Activated CD8-positive, alpha-beta T cell treated with anti-CD3 and anti-CD28 coated beads for 36 hours (primary cell): ENCODE data around the gene FAM47A. TPM values are rescaled to one million over a fixed set of nuclear protein-coding genes. Genes with fewer than 3 reads are reported as not detected.

Source experiments
- ATAC-seq: fragments of 200-7000 bp; cut with Tn5 transposase; one replicate; pipeline ENCODE4 v1.10.0; 2021; ENCODE audit warnings: mild to moderate bottlenecking, moderate library complexity
- CTCF ChIA-PET: fragments of 350-600 bp; sonication (Branson Sonifier 250); formaldehyde crosslinking; loops from one replicate; lab custom pipeline; 2021; ENCODE audit warnings: antibody characterized with exemption; lab: Charles Lee
- POLR2A ChIA-PET: fragments of 350-600 bp; sonication (Branson Sonifier 250); formaldehyde crosslinking; loops from one replicate; lab custom pipeline; 2021; ENCODE audit warnings: antibody characterized with exemption; lab: Charles Lee
- DNase-seq: peaks from one replicate; pipeline ENCODE4 v3.0.0-alpha.2; 2020
- H3K27ac Mint-ChIP-seq: one replicate; pipeline ENCODE4 v1.8.0; 2021; ENCODE audit warnings: mild to moderate bottlenecking, mixed read lengths
- H3K27me3 Mint-ChIP-seq: one replicate; pipeline ENCODE4 v1.8.0; 2021; ENCODE audit warnings: mixed read lengths
- H3K36me3 Mint-ChIP-seq: one replicate; pipeline ENCODE4 v1.8.0; 2021; ENCODE audit warnings: low read depth, mixed read lengths
- H3K4me1 Mint-ChIP-seq: one replicate; pipeline ENCODE4 v1.8.0; 2021; ENCODE audit warnings: low read depth, mixed read lengths
- H3K4me3 Mint-ChIP-seq: one replicate; pipeline ENCODE4 v1.8.0; 2021; ENCODE audit warnings: mild to moderate bottlenecking, moderate library complexity, mixed read lengths
- H3K9me3 Mint-ChIP-seq: one replicate; pipeline ENCODE4 v1.8.0; 2021; ENCODE audit warnings: mixed read lengths
- CTCF ChIP-seq: fragments of 200-600 bp; IDR thresholded peaks from one replicate; pipeline ENCODE4 v1.8.0; 2022; ENCODE audit warnings: antibody characterized with exemption, mild to moderate bottlenecking
- intact Hi-C: fragments of 100-400 bp; cut with micrococcal nuclease; formaldehyde crosslinking; loops from one replicate; pipeline ENCODE4 v1.10.0; 2022
- total RNA-seq, 2 experiments: library from RNA; stranded (reverse); gene quantifications; one replicate each; pipeline ENCODE4 v1.2.3, GENCODE V29; 2021

FAM47A gene
- total RNA-seq = not detected

- intact Hi-C loops = no loop called here
- Mint-ChIP-seq H3K27ac (no peak within 1 kb of the TSS), H3K9me3 (peaks cover 6% of the 10 kb centered on the region), H3K27me3 (no peaks in the 10 kb centered on the region), H3K4me3 (no peak within 1 kb of the TSS), H3K36me3 (no peaks in the 10 kb centered on the region), H3K4me1 (no peaks in the 10 kb centered on the region)
- no peak for ATAC-seq
- TF ChIP-seq CTCF = no peak
- DNase-seq = no peak
- CTCF ChIA-PET = no interaction called here
- POLR2A ChIA-PET = no interaction called here
Measured at GRCh38 chrX:34132028-34132427, at the start of gene FAM47A. TSS of gene FAM47A (minus strand) at chrX:34132314. CDS start at chrX:34132278, 36 bp downstream.

GRCh38 chrX:34147345-34147744, 15.2 kb upstream of the FAM47A start:
- H3K27me3 Mint-ChIP-seq = no peaks in the 10 kb centered on the region
- no peaks in the 10 kb centered on the region for H3K4me1 Mint-ChIP-seq
- CTCF ChIA-PET = no interaction called here
- intact Hi-C loops = no loop called here
- no peak overlapping the region for H3K27ac Mint-ChIP-seq
- ATAC-seq = no peak
- no peak for DNase-seq
- no peaks in the 10 kb centered on the region for H3K9me3 Mint-ChIP-seq
- TF ChIP-seq CTCF = no peak
- no peak overlapping the region for H3K4me3 Mint-ChIP-seq
- H3K36me3 Mint-ChIP-seq = no peaks in the 10 kb centered on the region
- POLR2A ChIA-PET = no interaction called here

GRCh38 chrX:34146906-34147305, 14.8 kb upstream of the FAM47A start:
- Mint-ChIP-seq H3K36me3 (no peaks in the 10 kb centered on the region), H3K27me3 (no peaks in the 10 kb centered on the region), H3K27ac (no peak overlapping the region), H3K4me3 (no peak overlapping the region), H3K9me3 (no peaks in the 10 kb centered on the region), H3K4me1 (no peaks in the 10 kb centered on the region)
- ATAC-seq = no peak
- no peak for TF ChIP-seq CTCF
- intact Hi-C loops = no loop called here
- POLR2A ChIA-PET = no interaction called here
- no peak for DNase-seq
- CTCF ChIA-PET = no interaction called here

GRCh38 chrX:34144246-34144645, 12.1 kb upstream of the FAM47A start:
- no peak overlapping the region for H3K27ac Mint-ChIP-seq
- H3K4me1 Mint-ChIP-seq = no peaks in the 10 kb centered on the region
- TF ChIP-seq CTCF = no peak
- intact Hi-C loops = no loop called here
- ChIA-PET CTCF (no interaction called here), POLR2A (no interaction called here)
- no peak for DNase-seq
- H3K27me3 Mint-ChIP-seq = no peaks in the 10 kb centered on the region
- no peak overlapping the region for H3K4me3 Mint-ChIP-seq
- H3K9me3 Mint-ChIP-seq = no peaks in the 10 kb centered on the region
- no peaks in the 10 kb centered on the region for H3K36me3 Mint-ChIP-seq
- ATAC-seq = no peak

- H3K36me3 Mint-ChIP-seq = no peaks in the 10 kb centered on the region
- no peaks in the 10 kb centered on the region for H3K27me3 Mint-ChIP-seq
- POLR2A ChIA-PET = no interaction called here
- DNase-seq (no peak), ATAC-seq (no peak)
- H3K9me3 Mint-ChIP-seq = no peaks in the 10 kb centered on the region
- no peak overlapping the region for H3K4me3 Mint-ChIP-seq
- H3K27ac Mint-ChIP-seq = no peak overlapping the region
- intact Hi-C loops = no loop called here
- CTCF ChIA-PET = no interaction called here
- H3K4me1 Mint-ChIP-seq = no peaks in the 10 kb centered on the region
- TF ChIP-seq CTCF = no peak
Measured at GRCh38 chrX:34140816-34141215, 8.7 kb upstream of the FAM47A start.
